Measurements from ENCODE around the gene DHRS9.
"Not testable (repeated sequence)": the region's sequence is repeated elsewhere in the genome, so short reads cannot be mapped to it uniquely, and the experiment has no call there.

Gene DHRS9

DNA sequence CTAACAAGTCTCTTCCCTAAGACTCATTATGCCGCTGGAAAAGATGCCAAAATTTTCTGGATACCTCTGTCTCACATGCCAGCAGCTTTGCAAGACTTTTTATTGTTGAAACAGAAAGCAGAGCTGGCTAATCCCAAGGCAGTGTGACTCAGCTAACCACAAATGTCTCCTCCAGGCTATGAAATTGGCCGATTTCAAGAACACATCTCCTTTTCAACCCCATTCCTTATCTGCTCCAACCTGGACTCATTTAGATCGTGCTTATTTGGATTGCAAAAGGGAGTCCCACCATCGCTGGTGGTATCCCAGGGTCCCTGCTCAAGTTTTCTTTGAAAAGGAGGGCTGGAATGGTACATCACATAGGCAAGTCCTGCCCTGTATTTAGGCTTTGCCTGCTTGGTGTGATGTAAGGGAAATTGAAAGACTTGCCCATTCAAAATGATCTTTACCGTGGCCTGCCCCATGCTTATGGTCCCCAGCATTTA is 26.3 kb downstream of the DHRS9 start:
- peak; percentile 92 for DNase-seq

DNA sequence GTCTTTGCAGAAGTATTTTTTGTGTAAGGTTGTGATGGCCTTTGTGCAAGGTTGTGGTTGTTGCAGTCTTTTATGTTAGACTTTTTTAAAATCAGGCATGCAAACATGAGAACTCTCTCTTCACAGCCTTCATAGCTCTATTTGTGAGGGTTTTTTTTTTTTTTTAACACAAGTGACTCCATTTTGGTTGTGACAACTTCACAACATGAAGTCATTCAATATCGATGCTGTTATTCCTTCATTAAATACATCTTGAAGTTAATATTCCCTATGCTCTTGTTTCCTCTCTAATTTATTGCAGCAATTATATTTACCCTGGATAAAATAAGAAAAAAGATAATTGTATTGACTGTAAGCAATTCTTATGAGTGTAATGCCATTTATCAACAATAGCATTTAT is 35.5 kb downstream of the DHRS9 start:
- no peak for DNase-seq

DNA sequence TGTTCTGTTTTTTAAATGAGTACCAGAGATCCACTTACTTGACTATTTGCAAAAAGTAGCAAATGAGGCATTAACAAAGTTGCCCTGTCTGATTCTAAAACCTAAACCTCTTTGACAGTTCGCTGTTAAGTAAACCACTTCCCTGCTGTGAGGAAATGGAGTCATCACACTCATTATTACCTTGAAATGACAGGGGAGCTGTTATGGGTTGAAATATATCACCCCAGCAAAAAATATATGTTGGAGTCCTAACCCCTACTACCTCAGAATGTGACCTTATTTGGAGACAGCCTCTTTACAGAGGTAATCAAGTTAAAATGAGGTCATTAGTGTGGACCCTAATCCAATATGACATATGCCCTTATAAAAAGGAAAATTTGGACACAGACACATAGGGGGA is 36.1 kb downstream of the DHRS9 start:
- no peak for DNase-seq

DNA sequence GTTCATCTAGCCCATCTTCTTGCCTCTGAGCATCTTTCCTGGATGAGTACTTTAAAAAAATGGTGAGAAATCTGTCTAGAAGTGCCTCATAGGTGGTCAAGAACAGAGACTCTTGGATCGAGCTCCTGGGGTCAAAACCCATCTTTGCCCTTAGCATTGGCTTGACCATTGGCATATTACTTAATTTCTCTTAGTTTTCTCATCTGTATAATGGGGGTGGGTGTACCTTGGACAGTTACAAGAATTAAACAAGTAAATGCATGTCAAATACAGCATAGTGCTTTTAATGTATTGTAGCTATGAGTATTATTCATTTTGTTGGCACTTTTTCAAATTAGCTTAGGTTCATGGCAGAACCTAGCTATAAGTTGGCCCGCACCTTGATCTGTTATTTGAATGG is 36.8 kb downstream of the DHRS9 start:
- no peak for DNase-seq

DNA sequence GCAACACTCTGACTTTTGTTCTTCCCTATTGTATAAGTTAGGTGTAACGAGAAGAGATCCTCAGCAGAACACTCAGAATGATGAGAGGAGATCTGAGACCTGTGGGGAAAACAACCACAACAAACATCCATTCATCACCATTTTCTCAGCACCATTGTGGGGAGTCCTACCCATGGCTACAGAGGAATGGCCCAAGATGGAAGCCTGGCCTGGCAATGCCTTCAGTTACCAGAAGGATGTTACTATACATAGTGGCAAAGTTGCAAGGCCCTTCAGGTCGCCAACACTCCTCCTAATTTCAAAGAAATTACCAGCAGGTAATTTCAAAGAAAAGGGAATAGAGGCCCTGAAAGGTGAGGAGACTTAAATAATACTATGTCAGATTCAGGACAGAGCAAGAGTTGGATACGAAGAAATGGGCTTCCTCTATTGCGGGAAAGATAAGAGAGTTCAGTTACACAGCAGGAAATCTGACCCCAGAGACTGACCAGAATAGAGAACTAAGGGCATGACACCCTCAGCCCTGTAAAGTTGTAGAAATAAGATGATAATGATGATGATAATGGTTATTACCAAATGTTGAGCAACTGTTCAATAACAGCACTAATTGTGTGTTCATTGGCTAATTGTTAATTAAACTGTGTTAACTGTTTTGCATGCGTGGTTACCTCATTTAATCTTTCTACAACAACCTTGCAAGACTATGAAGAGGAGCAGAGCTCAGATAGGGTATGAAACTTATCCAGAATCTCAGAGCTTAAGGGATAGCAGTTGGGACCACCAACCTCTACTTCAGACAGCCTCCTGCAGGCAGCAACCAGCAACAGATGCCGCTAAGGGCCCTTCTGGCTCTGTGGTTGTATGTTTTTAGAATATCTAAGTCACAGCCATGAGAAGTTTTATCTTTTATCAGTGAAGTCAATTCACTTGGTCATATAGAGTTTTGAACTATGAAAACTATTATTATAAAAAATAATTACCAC is 37.5 kb downstream of the DHRS9 start:
- DNase-seq, result no peak

DNA sequence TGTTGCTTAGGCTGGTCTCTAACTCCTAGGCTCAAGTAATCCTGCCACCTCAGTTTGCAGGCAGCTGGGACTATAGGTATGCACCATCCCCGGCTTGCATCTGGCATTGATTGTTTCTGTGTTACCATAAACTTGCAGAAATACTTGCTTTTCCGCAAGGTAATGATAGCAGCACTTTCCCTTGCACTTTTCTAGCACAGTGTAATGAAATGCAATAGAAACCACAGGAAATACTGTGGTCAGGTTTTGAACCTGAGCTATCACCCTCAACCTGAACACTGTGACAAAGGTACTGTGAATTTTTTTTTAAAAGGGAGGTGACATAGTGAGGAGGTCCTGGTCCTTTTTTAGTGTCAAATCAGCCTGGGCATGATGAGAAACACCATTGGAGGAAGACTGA is 38.3 kb downstream of the DHRS9 start:
- no peak for DNase-seq

DNA sequence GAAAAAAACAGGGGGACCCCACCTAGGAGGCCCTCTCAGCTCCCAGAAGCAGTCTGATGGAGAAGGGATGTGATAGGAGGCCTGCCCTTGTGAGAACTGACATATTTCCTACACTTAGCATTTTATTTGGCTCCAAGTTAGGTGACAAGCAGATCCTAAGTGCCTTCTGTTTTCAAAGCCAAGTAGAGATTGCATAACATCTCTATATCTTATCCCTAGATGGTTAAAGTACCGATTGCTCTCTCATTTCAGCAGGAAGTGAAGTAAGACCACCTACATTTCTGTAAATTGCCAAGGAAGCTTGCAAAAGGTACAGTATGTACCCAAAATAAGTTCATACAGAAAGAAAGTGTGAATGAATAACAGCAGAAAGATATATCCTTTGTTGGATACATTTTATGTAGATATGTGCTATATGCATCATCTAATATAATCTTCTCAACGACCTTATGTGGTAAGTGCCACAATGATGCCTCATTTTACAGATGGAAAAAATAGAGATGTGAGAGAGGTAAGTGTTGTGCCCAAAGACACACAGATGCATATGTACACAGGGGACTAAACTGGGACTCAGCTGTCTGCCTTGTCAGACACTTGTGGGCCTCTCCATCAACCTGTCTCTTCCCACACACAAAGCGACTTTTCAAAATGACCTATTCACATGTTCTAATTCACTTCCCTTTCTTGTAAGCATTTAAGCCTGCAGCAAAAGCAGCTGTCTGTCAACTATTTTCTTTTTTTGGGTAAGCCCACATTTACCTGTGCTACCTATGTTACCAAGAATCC is 38.9 kb downstream of the DHRS9 start:
- DNase-seq, result no peak

DNA sequence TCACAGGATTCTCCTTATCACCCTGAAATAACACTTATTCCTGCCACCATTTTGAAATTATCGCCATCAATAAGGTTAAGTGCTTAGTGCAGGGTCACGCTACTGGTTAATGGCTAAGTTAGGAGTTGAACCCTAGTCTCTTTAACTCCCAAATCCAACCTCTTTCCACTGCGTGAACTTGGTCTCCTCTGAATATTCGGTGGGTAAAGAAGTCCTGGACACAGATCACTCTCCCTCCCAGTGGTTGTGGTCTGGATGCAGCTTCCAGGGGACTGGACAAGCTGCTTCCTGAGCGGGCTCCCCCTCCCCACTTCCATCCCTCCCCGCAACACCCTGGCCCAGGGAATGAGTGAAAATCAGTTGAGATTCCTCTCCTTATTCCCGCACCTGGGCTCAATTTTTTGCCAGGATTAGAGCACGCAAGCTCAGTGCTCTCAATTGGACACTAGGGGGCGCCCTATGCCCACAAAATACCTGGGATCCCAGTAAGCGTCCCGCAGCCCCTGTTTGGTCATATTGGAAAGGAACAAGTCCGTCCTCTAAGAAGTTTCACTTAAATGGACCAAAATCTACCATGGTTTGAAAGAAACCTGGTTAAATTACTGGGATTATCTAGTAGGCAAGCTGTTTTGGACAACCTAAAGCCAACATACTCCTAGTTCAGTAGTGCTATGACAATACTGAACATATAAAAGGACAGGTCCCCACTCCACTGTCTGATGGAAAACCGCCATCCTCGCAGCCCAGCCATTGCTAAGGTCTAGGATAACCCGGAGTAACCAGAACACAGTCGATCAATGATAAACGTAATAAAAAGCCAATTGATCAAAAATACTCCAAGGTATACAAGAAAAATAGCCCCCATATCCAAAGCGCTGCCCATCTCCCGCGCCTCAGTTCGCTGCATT is 40.4 kb downstream of the DHRS9 start:
- peak; percentile 88 for DNase-seq

DNA sequence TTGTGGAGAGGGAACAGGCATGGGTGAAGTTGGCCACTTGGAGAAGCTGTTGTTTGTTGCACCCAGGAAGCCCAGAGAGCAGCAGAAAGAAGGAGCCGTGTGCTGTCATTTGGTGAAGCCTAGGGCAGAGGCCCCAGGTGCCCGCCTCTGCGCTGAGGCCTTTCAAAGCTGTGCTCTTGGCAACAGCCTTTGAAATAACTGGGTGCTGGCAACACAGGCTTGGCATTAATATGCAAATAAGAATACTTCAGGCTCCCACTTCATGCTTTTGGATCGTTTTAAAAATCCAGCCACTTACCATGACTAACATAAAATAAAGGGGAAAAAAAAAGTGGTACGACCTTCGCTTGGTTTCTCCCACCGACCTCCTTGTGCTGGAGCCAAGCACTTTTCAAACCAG is 41.1 kb downstream of the DHRS9 start:
- DNase-seq, result no peak

DNA sequence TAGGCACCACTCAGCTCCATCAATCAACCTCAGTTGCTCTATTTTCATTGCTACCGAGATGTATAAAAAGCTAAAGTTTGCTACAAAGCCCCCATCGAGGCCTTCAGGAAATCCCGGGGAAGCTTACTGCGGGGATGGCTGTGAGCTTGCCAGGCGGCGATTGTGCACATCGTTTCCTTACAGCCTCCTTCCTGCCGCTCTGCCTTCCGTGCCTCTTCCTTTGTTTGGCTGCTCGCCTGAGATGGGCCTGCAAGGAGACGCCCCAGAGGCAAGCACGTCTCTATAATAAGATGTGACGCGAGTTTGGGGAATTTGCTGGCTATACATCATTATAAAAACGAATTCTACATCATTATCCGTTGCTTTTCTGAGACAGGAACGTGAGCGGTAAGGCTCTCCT is 41.6 kb downstream of the DHRS9 start:
- no peak for DNase-seq

DNA sequence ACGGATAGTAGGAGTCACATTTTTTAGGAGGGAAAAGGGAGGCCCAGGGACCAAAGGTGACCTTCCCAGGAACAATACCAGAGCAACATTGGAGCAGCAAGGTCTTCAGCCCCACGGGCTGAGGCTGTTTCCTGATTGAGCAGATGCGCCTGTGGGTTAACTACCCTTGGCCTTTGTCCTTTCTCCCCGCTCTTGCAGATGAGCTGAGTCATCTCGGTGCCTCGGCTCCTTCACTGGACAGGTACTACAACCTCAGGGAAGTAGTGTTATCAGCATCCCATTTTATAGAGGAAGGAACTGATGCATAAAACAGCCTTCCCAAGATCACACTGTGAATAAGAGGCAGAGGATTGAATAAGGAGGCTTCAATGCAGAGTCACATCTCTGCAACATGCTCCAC is 43.5 kb downstream of the DHRS9 start:
- peak; percentile 65 for DNase-seq

DNA sequence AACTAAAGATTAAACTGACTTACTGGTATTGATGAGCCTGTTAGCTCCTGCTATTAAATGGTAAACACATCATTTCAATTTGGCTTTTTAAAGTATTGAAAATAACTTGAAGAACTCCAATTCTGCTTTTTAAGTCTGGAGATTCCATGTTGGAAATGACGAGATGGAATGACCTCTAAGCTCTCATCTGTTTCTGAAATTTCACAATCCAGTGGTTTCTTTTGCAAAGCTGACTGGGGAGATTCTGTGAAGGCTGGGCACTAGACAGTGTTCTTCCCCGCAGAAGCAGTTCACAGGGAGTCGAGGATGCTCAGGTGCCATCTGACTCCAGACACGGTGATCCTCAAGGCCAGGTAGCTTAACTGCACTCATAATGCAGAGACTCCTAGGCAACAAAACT is 44.7 kb downstream of the DHRS9 start:
- DNase-seq, result no peak

DNA sequence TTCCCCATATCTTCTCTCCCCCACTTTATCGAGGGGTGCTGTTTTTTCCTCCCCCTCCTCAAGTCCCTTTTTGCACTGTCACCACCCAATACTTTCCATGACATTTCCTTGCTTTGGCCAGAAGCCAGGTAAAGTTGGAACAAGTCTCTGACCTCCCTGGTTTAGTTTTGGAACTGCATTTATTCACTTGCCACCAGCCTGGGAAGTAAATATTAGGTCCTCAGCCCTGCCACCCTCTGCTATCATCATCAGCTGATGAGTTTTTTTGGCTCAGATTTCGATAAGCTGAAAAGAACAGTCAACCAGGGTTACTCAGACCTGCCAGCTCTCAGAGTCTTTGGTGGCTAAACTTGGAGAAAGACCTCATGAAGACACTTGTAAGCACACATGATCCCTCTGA is 47.0 kb downstream of the DHRS9 start:
- DNase-seq, result no peak

DNA sequence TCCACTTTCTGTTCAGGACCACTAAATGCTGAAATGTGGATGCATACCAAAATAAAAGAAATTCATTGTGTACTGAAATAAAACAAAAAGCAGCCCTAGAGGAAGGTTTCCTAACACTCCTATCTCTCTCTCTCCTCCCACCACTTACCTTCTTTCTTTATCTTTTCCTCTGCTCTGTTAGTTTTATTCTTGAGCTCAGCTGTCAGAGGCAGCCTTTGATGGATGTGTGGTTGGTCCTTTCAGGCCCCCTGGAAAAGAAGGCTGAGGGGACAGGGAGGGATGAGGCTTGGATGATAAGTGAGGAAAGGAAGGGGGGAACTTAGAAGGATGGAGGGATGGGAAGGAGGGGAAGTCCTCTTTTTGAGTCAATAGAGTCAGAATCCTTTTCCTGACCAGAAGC is 47.6 kb downstream of the DHRS9 start:
- DNase-seq, result no peak

DNA sequence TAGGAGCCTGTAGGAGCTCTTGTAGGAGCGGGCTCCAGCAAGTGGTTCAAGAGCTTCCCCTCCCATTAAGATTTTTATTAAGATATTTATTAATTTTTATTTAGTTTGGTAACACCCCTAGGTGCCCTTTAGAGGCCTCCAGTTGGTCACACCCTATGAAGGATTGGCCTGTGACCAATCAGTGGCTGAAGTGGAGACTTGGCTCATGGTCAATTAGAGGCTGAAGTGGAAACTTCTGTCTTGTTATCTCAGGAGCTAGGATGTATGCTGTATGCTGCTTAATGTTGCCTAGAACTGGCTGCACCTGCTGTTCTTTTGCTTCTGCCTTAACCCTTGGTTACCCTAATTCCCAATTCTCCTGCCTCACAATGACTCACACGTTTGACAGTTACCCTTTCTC is 48.7 kb downstream of the DHRS9 start:
- no peak for DNase-seq

DNA sequence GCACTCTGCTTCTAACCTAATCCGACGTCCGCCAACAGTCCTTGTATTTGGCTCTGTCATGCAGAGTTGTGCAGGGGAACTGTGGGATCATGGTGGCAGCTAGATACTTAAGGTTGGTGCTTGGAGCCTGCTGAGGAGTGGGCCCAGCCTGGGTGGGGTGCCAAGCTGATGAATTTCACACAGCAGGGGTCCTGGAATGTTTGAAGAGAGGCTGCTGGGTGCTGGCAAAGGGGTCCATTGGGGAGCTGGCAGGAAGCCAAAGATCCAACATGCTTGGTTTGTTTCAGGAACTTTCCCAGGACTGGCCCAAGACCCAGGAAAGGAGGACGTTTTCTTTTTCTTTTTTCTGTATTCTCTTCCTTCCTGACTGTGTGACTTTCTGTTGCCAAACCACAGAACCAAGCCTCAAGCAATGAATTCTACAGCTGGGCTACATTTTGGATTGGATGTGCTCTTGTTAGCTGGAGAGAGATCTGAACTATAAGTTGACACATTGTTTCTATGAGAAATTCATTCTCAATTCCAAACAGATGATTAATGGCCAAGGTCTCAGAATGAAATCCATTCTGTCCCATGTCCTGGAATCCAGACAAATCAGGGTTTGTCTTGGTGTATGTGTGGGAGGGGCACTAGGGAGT is 49.9 kb downstream of the DHRS9 start:
- DNase-seq, result no peak

DNA sequence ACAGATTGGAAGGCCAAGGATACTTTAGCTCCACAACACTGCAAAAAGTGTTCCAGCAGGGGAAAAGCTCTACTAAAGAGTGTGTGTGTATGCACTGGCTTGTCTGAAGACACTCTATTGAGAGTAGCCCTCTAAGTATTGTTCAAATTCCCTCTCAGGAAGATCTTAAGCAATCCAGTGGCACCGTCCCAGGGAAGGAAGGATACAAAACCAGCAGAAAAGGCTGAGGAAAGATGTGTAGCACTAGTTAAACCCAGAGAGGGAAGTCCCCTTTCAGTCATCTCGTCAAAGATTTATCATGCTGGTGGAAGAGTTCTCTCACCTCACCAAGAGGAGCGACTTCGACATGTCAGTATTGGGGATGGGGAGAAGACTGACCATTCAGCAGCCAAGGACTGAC is 50.5 kb downstream of the DHRS9 start:
- DNase-seq, result no peak

DNA sequence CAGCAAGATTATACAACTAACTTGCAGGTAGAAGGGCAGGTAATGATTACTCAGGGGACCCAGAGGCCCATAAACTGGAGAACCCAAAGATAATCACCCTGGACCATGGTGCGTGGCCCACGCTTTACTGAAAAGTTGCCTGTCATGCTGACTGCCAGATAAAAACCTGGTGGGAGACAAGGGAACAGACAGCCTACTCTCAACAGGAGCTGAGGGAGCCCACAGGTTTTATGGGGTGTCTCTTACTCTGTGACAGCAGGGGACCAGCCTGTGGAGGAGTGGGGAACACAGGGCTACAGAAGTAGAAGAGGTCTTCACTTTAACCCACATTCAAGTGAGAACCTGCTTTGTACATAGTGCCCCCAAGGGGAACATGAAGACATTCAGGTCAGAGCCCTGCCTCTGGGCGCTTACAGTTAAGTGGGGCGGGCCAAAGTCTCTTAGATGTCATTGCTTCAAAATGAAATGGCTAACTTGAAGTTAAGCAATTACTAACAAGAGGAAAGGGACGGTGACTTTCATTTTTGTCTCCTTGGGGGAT is 60.4 kb downstream of the DHRS9 start:
- no peak for DNase-seq

DNA sequence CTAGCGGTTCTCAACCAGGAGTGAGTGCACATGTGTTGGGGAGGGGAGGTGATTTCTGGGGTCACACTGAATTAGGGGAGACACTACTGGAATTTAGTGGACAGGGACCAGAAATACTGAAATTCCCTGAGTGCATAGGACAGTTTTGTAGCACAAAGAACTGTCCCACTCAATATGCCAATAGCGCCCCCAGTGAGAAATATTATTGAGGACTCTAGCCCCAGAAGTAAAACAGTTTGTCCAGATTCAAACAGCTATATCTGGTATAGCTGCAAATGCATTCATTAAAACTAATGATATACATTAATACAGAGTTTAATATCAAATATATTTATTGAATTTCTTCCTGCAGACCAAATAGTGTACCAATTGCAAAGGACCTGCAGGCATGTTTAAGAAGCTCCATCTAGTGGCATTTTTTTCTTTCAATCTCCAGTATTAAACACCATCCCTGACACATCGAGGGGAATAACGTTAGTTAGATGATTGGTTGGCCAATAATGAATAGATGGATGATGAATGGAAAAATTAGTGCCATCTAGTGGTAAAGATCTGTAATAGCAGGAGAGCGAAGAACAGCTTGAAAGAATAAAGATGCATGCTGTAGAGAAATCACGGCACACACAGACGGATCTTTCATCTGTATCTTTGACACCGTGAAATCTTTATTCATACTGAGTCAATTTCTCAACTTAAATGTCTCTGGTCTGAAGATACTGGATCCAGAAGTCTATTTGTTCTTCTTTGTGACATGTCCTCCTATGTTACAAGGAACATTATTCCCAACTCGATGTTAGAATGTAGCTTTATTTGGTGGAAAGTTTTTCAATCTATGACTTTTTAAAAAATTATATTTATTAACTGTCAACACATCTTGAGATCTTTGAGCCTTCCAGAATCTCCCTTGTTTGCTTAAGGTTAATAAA is 62.5 kb downstream of the DHRS9 start:
- DNase-seq, result no peak

DNA sequence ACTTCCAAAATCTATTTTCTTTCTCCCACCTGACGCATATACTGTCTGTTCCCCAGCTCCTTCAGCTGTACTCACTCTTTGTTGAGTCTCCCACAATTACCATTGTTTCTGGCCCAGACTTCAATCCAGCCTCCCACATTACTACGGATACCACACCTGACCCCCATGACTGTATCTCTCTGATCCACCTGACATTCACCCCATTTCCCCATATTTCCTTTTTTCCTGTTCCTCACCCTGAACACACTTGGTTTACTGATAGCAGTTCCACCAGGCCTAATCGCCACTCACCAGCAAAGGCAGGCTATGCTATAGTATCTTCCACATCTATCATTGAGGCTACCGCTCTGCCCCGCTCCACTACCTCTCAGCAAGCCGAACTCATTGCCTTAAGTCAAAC is 64.9 kb downstream of the DHRS9 start:
- not testable (repeated sequence) for DNase-seq

DNA sequence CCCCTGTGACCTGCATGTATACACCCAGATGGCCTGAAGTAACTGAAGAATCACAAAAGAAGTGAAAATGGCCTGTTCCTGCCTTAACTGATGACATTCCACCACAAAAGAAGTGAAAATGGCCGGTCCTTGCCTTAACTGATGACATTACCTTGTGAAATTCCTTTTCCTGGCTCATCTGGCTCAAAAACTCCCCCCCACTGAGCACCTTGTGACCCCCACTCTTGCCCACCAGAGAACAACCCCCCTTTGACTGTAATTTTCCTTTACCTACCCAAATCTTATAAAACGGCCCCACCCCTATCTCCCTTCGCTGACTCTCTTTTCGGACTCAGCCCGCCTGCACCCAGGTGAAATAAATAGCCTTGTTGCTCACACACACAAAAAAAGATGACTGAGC is 67.1 kb downstream of the DHRS9 start:
- DNase-seq, result not testable (repeated sequence)
